ENCODE results near the gene ZNF197. TPM values are rescaled to one million over a fixed set of nuclear protein-coding genes. Genes with fewer than 3 reads are reported as not detected.

The ZNF197 gene
- total RNA-seq, 1 donor from 2014 or later = 32.7 TPM

DNA sequence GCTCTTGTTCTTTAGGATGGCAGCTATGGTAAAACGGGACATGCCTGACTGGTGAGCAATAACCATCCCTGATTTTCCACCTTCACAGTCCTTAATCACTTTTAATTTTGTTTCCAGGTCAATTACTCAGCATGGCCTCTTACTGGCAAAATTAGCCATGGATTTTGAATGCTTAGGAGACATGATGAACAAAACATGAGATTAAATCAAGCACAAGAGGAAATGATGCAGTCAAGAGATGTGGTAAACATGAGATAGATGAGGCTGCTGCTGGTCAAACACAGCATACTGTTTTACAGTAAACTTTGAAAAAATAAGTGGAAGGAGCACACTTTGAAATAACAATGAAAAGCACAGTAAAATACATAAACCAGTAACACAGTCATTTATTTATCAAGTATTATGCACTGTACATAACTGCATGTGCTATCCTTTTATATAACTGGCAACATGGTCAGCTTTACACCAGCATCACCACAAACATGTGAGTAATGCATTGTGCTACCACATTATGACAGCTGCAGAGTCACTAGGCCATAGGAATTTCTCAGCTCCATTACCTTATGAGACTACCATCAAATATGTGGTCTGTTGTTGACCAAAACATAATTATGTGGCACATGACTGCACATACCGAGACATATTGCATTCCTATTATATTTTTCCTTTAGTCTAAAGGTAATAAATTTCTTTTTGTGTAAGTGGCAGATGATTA is 57.5 kb downstream of the ZNF197 start:
- H3K9me3 Mint-ChIP-seq = peaks cover 38% of the 10 kb centered on the region
- peaks cover 18% of the 10 kb centered on the region for H3K27me3 Mint-ChIP-seq
- TF ChIP-seq, protein P1, sequence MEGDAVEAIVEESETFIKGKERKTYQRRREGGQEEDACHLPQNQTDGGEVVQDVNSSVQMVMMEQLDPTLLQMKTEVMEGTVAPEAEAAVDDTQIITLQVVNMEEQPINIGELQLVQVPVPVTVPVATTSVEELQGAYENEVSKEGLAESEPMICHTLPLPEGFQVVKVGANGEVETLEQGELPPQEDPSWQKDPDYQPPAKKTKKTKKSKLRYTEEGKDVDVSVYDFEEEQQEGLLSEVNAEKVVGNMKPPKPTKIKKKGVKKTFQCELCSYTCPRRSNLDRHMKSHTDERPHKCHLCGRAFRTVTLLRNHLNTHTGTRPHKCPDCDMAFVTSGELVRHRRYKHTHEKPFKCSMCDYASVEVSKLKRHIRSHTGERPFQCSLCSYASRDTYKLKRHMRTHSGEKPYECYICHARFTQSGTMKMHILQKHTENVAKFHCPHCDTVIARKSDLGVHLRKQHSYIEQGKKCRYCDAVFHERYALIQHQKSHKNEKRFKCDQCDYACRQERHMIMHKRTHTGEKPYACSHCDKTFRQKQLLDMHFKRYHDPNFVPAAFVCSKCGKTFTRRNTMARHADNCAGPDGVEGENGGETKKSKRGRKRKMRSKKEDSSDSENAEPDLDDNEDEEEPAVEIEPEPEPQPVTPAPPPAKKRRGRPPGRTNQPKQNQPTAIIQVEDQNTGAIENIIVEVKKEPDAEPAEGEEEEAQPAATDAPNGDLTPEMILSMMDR (conservative IDR thresholded peaks at IDR 0.05) = no peak
- no peak overlapping the region for H3K27ac Mint-ChIP-seq
- peaks cover 6% of the 10 kb centered on the region for H3K4me1 Mint-ChIP-seq (ENCODE audit: unreplicated experiment)
- DNase-seq (ENCODE audit: extremely low spot score, unreplicated experiment) = no peak
- H3K4me3 Mint-ChIP-seq = no peak overlapping the region
- H3K36me3 Mint-ChIP-seq = peaks cover 44% of the 10 kb centered on the region

DNA sequence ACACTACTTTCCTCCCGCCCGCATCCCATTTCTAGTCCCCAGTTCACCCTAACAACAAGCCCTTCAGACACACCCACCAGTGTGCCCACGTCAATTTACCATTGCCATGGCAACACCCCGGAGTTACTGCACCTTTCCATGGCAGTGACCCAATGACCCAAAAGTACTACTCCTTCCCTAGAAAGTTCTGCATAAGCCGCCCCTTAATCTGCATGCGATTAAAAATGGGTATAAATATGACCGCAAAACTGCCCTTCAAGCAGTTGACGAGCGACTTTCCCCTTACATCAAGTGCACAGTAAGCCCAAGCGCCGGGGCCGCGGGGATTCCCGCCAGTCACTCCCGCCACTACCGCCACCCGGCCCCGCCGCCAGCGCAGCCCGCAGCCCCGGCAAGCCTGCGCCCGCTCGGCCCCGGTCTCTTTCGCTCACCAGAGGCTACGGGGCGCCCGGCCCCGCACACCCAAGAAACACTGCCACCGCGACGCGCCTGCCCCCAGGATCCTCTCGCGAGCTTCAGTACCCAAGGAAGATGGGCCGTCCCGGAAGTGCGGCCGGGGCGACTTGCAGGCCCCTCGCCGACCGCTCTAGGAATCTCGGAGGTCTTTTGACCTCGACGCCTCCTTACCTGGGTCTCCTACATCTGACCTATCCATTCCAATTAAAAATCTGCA is 60.4 kb downstream of the ZNF197 start:
- H3K36me3 Mint-ChIP-seq = peaks cover 44% of the 10 kb centered on the region
- TF ChIP-seq, protein P1 (conservative IDR thresholded peaks at IDR 0.05) = no peak
- peak overlapping the region; percentile 88 for H3K4me3 Mint-ChIP-seq
- peaks cover 6% of the 10 kb centered on the region for H3K4me1 Mint-ChIP-seq (ENCODE audit: unreplicated experiment)
- peaks cover 34% of the 10 kb centered on the region for H3K27me3 Mint-ChIP-seq
- peak overlapping the region; percentile 64 for H3K27ac Mint-ChIP-seq
- DNase-seq (ENCODE audit: extremely low spot score, unreplicated experiment) = peak; percentile 77
- H3K9me3 Mint-ChIP-seq = peaks cover 42% of the 10 kb centered on the region

DNA sequence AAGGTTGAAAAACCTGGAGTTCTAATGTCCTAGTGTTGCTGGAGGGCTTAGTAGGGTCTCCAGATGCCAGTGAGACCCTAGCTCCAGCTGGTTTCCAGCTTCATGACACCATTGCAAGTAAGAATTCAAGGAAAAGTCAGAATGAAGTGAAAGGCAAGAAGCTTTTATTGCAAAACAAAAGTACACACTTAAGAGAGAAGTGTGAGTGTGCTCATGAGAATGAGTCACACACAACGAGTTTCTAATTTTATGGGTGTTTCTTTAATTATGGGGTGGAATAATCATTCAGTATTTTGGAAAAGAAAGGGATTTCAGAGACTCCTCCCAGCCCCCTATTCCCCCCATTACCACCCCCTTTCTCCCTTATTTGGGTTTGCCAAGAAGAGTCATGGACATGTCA is 63.1 kb downstream of the ZNF197 start:
- H3K27ac Mint-ChIP-seq = no peak overlapping the region
- TF ChIP-seq, protein P1 (conservative IDR thresholded peaks at IDR 0.05) = no peak
- no peak for DNase-seq (ENCODE audit: extremely low spot score, unreplicated experiment)
- peaks cover 30% of the 10 kb centered on the region for H3K36me3 Mint-ChIP-seq
- H3K4me3 Mint-ChIP-seq = no peak overlapping the region
- peaks cover 6% of the 10 kb centered on the region for H3K4me1 Mint-ChIP-seq (ENCODE audit: unreplicated experiment)
- peaks cover 31% of the 10 kb centered on the region for H3K9me3 Mint-ChIP-seq
- peaks cover 54% of the 10 kb centered on the region for H3K27me3 Mint-ChIP-seq

Other genes with a start within 250 kb of the ZNF197 start
- gene ZNF445, start 147.4 kb upstream of the ZNF197 start, total RNA-seq (ENCODE audit: low replicate concordance) = 24.8 and 41.5 TPM in 2 replicates
- 9.7 and 17.2 TPM in 2 replicates for gene ZKSCAN7, start 69.8 kb upstream of the ZNF197 start, total RNA-seq (ENCODE audit: low replicate concordance)
- gene ZNF660, start 40.1 kb upstream of the ZNF197 start, total RNA-seq (ENCODE audit: low replicate concordance) = 4.0 and 19.2 TPM in 2 replicates
- 12.9 and 18.7 TPM in 2 replicates for gene ZNF35, start 23.7 kb downstream of the ZNF197 start, total RNA-seq (ENCODE audit: low replicate concordance)
- 0.14 TPM in 1 of 2 replicates, not detected in the other for gene ZNF502, start 87.6 kb downstream of the ZNF197 start, total RNA-seq (ENCODE audit: low replicate concordance)
- gene ZNF501, start 104.6 kb downstream of the ZNF197 start, total RNA-seq (ENCODE audit: low replicate concordance) = 5.0 and 5.8 TPM in 2 replicates
- gene KIAA1143, start 136.6 kb downstream of the ZNF197 start, total RNA-seq (ENCODE audit: low replicate concordance) = 28.0 and 32.4 TPM in 2 replicates
- 5.7 and 24.8 TPM in 2 replicates for gene KIF15, start 136.8 kb downstream of the ZNF197 start, total RNA-seq (ENCODE audit: low replicate concordance)
- gene TMEM42, start 236.9 kb downstream of the ZNF197 start, total RNA-seq (ENCODE audit: low replicate concordance) = 10.3 and 16.1 TPM in 2 replicates
- gene TGM4, start 249.6 kb downstream of the ZNF197 start, total RNA-seq (ENCODE audit: low replicate concordance) = not detected in 2 replicates